ENCODE data around the gene IQUB.
"Not testable (repeated sequence)": the region's sequence is repeated elsewhere in the genome, so short reads cannot be mapped to it uniquely, and the experiment has no call there.

IQUB gene

DNA sequence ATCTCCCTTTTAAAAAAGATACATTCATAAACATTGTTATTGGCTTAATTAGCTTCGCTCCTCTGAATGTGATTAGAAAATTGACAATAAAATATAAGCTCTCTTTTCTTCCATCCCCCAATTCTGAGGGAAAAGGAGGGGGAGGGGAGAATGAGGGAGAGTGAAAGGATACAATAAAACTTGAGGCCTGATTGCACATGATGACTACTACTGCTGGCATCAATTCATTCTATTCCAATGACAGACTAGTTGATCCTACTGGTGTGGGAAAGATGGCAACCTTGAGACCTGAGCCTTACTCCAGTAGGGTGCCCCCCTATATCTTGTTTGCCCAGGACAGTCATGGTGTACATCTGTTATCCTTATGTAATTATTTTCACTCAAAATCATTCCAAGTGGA is 4.5 kb upstream of the IQUB start:
- DNase-seq: no peak

GRCh38 chr7:123538189-123538714 is 3.9 kb upstream of the IQUB start:
- peak; percentile 15 for DNase-seq

DNA sequence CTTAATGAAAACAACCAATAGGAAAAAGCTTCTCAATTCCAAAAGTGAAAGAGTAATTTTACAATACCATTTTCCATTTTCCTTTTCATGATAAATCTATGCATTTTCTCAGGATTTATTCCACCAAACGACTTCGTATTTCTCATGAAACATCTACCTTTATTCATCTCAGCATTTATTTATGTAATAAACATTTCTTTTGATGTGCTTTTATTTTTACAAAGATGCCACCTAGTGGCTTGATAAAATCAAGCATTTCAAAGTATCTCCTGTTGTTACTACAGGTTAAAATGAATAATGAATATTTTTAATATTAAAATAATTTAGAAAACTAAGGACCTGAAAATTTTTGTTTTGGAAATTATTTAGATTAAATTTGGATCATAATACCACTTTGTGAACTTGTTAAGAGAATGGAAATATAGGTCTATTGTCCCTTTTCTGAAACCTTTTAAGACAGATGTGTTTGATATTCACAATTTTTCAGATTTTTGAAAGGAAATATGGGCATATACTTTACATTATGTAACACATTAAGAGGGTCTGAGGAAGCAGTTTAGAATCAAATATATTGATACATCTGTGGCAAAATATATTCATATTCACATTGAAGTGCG is 2.7 kb upstream of the IQUB start:
- peak; percentile 34 for DNase-seq

- no peak for DNase-seq
Observed at GRCh38 chr7:123535517-123535916, 1.1 kb upstream of the IQUB start.

GRCh38 chr7:123533929-123534382 is 439 bp downstream of the IQUB start:
- DNase-seq: no peak

DNA sequence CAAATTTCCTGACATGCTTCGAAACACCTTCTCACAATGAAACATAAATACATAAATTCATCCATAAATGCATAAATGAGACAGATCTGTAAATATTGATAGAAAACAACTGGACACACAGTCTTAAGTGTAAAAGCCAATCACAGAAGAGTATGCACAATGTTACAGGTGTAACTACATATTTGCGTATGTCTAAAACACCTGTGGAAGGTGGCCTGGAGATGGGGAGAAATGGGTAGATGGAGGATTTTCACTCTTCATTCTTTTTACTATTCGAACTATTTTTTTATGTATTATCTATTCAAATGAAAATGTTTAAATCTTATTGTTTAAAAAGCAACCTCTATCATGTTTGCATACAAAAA is 860 bp downstream of the IQUB start:
- no peak for DNase-seq

DNA sequence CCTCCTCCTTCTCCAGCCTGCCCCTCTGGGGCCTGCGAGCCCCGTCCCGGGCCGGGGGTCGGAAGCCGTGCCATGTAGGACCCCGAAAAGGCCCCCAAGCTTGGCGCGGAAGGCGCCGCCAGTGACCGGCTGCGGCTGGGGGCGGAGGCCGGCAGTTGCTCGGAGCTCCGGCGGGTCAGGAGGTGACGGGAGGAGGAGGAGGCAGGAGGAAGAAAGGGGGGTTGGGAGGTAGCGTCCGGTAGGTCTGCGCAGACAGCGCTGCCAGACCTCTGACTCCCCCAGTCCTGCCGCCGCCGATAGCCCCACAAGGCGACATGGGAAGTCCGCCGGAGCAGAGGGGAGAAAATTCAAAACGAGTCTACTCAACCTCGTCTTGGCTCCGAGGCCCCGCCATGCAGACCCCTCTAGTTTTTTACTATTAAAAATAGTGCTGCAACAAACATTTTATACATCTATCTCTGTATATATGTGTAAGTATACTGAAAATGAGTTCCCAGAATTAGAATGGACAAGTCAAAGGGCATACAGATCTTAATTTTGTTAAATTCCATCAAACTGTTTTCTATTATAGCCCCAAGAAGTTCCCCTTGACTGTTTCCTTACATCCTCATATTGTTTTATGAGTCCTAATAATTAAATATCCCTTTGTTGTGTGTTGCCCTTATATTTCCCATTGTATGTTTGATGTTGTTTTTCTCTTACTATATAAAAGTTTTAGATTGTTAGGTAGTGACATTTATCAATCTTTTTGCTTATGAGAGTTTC is 1.4 kb downstream of the IQUB start:
- peak; percentile 14 for DNase-seq

DNA sequence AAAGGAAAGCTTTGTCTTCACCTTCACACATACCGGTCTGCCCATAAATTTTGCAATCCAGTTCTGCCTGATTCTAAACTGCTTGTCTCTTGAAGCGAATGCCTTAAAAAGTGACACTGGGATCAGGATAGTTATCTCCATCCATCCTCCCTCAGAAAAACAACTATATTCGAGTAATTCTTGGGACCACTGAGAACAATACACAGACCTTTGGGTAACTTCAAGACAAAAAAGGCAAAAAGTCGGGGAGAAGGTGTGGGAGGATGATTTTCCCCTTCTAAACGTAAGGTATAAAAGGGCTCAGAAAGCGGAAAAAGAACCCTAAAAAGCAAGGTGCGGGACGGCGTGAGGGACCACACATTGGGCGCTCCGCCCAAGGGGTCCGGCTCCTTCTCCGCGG is 2.1 kb downstream of the IQUB start:
- not testable (repeated sequence) for DNase-seq

DNA sequence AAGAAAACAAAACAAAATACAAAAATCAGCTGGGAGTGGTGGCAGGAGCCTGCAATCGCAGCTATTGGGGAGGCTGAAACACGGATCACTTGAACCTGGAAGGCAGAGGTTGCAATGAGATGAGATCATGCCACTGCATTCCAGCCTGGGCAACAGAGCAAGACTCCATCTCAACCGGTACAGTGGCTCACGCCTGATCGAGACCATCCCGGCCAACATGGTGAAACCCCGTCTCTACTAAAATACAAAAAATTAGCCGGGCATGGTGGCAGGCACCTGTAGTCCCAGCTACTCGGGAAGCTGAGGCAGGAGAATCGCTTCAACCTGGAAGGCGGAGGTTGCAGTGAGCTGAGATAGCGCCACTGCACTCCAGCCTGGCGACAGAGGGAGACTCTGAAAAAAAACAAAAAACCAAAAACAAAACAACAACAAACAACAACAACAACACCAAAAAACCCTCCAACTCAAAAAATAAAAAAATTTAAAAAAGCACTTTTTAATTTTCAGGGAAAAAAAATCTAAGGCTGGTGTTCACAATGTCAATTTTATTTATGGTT is 4.3 kb downstream of the IQUB start:
- DNase-seq: not testable (repeated sequence)

DNA sequence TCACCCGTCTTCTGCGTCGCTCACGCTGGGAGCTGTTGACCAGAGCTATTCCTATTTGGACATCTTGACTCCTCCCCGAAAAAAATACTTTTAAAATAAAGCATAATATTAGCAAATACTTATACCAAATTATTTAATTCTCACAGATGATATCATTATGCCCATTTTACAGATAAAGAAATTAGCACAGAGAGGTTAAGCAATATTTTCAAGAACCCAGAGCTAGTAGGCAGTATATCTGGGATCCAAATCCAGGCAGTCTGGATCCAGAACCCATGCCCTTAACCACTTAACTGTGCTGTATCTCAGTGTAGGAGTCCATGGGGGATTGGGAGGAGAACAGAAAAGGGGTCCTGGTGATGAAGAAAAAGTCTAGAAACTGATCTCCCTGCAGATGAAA is 6.1 kb downstream of the IQUB start:
- DNase-seq: no peak

GRCh38 chr7:123527712-123528225 is 6.6 kb downstream of the IQUB start:
- DNase-seq: not testable (repeated sequence)

DNA sequence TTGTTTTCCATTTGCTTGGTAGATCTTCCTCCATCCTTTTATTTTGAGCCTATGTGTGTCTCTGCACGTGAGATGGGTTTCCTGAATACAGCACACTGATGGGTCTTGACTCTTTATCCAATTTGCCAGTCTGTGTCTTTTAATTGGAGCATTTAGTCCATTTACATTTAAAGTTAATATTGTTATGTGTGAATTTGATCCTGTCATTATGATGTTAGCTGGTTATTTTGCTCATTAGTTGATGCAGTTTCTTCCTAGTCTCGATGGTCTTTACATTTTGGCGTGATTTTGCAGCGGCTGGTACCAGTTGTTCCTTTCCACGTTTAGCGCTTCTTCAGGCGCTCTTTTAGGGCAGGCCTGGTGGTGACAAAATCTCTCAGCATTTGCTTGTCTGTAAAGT is 7.9 kb downstream of the IQUB start:
- DNase-seq: not testable (repeated sequence)

DNA sequence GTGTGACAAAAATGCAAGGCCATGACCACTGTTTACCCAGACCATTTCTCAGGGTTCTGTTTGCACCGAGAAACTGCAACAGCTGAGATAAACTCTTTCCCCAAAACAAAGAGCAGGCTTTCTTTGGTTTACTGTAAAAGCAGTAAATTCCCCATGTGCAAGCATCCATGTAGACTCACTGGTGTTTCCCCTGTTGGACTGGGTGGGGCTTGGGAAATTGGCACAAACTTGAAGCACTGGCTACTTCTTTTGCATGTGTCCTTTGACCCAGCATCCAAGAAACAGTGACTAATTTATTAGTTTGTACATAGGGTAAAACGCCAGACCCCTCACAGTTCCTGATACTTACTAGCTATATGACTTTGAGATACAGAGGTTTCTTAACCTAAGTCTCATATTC is 12.3 kb downstream of the IQUB start:
- no peak for DNase-seq

DNA sequence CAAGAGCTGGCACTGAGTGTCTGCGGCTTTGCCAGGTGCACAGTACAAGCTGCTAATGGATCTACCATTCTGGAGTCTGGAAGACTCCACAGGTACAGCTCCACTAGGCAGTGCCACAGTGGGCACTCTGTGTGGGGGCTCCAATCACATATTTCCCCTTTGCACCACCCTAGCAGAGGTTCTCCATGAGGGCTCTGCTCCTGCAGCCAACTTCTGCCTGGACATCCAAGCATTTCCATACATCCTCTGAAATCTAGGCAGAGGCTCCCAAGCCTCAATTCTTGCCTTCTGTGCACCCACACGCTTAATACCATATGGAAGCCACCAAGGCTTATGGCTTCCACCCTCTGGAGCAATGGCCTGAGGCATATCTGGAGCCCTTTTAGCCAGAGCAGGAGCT is 29.2 kb downstream of the IQUB start:
- DNase-seq: no peak

- DNase-seq: no peak
Observed at GRCh38 chr7:123502201-123502600, 32.2 kb downstream of the IQUB start.

DNA sequence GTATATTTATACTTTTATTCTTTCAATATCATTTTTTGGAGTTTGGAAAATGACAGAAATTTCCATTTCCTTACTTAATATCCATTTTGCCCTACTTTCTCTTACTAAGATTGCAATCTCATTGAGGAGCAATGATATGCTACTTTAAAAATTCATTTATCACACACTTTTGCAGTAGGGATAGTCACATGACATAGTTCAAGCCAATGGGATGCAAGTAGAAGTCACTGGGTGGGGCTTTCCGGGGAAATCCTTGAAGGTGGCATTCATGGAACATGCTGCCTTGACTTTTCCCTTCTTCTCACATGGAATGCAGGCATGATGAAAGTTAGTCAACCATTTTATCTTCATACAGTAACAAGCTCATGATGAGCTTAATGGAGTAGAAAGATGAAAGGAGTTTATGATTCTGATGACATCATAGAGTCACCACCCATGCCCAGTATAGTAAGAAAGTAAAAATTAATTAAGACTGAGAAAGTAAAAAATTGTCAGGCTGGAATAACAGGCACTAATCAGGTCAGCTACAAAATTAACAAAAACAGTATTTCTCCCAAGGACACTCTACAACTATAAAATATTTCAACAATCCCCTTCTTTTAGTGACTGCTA is 33.4 kb downstream of the IQUB start:
- no peak for DNase-seq

DNA sequence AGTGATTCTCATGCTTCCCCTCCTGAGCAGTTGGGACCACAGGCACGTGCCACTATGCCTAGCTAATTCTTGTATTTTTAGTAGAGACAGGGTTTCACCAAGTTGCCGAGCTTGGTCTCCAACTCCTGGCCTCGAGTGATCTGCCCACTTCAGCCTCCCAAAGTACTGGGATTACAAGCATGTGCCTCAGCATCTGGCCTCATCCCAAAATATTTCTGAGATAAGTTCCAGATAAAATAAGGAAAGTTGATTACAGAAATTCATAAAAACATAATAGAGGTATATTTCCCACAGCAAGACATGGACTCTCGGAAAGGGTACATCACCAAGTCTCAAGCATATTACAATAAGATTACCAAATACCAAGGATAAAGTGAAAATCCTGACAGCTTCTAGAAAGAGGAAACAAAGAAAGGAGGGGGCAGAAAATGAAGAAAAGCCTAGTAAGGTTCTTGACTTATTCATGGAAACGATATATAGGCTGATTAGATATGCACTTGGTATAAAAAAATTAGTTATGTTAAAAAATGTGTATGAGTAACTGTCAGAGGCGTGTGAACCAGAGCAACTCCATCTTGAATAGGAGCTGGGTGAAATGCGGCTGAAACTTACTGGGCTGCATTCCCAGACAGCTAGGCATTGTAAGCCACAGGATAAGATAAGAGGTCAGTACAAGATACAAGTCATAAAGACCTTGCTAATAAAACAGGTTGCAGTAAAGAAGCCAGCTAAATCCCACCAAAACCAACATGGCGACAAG is 35.0 kb downstream of the IQUB start:
- DNase-seq: no peak

- no peak for DNase-seq
Observed at GRCh38 chr7:123498601-123499000, 35.8 kb downstream of the IQUB start.

GRCh38 chr7:123498031-123498430 is 36.4 kb downstream of the IQUB start:
- no peak for DNase-seq

DNA sequence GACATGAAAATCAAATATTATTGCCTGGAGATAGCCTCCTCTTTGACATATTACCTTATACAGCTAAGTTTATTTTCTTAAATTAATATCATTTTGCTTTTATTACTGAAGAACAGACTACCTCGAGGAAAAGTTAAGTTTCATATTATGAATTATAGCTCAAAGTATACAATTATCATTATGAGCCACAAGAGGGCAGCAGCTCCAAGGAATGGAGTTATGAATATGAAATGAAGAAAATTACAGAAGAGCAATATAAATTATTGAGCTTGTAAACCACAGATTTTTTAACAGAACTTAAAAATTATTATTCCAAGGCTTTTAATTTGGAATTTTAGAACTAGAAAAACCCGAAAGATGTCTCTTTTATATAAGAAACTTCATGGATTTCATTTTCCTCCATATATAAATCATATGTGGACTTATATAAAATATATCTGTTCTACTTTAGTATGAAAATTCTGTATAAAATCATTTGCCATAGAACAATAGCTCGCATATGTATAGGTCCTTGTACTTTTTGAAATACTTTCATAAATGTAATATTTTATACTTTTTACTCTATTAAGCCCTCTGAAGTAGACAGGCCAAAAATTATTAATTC is 40.1 kb downstream of the IQUB start:
- peak; percentile 70 for DNase-seq

GRCh38 chr7:123492485-123492884 is 41.9 kb downstream of the IQUB start:
- DNase-seq: no peak

DNA sequence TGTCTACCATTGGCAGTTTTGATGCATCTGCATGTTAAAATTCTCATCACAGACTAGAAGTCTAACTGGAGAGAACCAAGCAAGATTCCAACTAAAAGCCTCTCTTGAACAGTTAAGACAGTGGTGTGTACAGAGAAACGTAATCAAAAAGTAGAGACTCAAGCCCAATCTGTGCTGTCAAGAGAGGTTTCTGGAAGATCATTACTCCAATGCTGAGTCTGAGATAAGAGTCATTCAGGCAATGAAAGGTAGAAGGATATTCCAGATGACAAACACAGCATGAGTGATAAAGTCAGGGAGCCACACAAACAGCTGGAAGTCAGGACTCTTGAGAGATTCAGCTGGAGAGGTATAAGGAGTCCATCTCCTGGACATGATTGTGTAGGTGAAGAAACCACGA is 48.7 kb downstream of the IQUB start:
- DNase-seq: no peak
